ENCODE results near the gene ACCS. TPM values are rescaled to one million over a fixed set of nuclear protein-coding genes. Genes with fewer than 3 reads are reported as not detected.

ACCS gene
- total RNA-seq, 2 donors from 2014 or later: 9.2 to 20.0 TPM

DNA sequence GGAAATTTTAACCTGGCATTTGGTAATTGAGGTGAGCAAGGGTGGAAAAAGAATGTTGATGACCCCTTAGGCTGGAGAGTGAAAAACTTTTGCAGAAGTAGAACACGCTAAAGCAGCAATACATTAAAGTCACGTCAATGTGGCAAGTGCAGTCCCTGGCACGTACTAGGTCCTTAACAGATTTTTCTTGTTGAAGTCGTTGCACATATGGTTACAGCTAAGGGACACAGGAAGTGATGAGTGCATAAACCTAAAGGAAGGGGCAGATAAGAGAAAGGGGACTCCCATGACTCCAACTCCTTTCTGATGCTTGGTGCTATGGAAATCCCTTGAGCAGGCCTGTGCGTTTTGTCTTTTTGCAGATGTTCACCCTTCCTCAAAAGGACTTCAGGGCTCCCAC lies 1.2 kb downstream of the ACCS start:
- no peak overlapping the region for H3K4me3 ChIP-seq
- peak overlapping the region; percentile 90 for H3K27ac ChIP-seq
- TF ChIP-seq, protein P1, sequence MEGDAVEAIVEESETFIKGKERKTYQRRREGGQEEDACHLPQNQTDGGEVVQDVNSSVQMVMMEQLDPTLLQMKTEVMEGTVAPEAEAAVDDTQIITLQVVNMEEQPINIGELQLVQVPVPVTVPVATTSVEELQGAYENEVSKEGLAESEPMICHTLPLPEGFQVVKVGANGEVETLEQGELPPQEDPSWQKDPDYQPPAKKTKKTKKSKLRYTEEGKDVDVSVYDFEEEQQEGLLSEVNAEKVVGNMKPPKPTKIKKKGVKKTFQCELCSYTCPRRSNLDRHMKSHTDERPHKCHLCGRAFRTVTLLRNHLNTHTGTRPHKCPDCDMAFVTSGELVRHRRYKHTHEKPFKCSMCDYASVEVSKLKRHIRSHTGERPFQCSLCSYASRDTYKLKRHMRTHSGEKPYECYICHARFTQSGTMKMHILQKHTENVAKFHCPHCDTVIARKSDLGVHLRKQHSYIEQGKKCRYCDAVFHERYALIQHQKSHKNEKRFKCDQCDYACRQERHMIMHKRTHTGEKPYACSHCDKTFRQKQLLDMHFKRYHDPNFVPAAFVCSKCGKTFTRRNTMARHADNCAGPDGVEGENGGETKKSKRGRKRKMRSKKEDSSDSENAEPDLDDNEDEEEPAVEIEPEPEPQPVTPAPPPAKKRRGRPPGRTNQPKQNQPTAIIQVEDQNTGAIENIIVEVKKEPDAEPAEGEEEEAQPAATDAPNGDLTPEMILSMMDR (IDR thresholded peaks at IDR 0.05): no peak
- no peaks in the 10 kb centered on the region for H3K36me3 ChIP-seq
- peak overlapping the region in 1 of 2 donors; percentile 74 for H3K9ac ChIP-seq (ENCODE audit: low read depth in 2 of 2, low read length in 2 of 2)
- H3K4me1 ChIP-seq: peaks cover 4% of the 10 kb centered on the region
- no peaks in the 10 kb centered on the region for H3K9me3 ChIP-seq
- no peak for DNase-seq
- no peaks in the 10 kb centered on the region for H3K27me3 ChIP-seq
- intact Hi-C loops (cut with DNase I): no loop called here

DNA sequence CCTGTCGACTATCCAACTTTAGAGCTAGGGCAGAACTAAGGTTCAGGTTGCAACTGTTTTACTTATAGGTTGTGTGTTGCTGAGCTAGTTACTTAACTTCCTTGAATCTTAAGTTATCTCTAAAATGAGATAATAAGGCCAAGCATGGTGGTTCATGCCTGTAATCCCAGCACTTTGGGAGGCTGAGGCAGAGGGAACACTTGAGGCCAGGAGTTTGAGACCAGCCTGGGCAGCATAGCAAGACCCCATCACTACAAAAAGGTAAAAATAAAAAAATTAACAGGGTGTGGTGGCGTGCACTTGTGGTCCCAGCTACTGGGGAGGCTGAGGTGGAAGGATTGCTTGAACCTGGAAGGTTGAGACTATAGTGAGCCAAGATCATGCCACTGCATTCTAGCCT lies 2.1 kb downstream of the ACCS start:
- H3K27me3 ChIP-seq: no peaks in the 10 kb centered on the region
- H3K27ac ChIP-seq: no peak overlapping the region
- no peaks in the 10 kb centered on the region for H3K36me3 ChIP-seq
- H3K9me3 ChIP-seq: no peaks in the 10 kb centered on the region
- H3K9ac ChIP-seq (ENCODE audit: low read depth in 2 of 2, low read length in 2 of 2): no peak overlapping the region
- TF ChIP-seq, protein P1 (IDR thresholded peaks at IDR 0.05): no peak
- H3K4me1 ChIP-seq: peaks cover 4% of the 10 kb centered on the region
- DNase-seq: no peak
- intact Hi-C loops (cut with DNase I): no loop called here
- H3K4me3 ChIP-seq: no peak overlapping the region

DNA sequence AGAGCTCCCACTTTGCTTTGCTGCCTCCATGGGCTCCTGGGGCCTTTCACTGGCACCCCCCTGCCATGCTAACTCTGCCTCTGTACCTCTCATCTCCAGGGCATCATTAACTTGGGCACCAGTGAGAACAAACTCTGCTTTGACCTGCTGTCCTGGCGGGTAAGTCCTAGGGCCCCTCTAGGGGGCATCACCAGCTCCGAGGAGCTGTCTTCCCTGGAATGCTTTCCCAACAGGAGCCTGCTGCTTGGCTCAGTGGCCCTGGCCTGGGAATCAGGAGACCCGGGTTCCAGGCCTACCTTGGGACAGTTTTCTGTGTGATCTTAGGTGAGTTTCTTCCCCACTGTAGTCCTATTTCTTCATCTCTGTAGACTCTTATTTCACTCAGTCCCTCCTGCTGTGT lies 5.1 kb downstream of the ACCS start:
- Histone ChIP-seq H3K36me3 (no peaks in the 10 kb centered on the region), H3K9me3 (no peaks in the 10 kb centered on the region), H3K27me3 (no peaks in the 10 kb centered on the region), H3K4me3 (no peak overlapping the region), H3K9ac (ENCODE audit: low read depth in 2 of 2, low read length in 2 of 2) (no peak overlapping the region), H3K4me1 (peaks cover 4% of the 10 kb centered on the region), H3K27ac (no peak overlapping the region)
- DNase-seq: no peak
- intact Hi-C loops (cut with DNase I): no loop called here
- TF ChIP-seq, protein P1 (IDR thresholded peaks at IDR 0.05): no peak

DNA sequence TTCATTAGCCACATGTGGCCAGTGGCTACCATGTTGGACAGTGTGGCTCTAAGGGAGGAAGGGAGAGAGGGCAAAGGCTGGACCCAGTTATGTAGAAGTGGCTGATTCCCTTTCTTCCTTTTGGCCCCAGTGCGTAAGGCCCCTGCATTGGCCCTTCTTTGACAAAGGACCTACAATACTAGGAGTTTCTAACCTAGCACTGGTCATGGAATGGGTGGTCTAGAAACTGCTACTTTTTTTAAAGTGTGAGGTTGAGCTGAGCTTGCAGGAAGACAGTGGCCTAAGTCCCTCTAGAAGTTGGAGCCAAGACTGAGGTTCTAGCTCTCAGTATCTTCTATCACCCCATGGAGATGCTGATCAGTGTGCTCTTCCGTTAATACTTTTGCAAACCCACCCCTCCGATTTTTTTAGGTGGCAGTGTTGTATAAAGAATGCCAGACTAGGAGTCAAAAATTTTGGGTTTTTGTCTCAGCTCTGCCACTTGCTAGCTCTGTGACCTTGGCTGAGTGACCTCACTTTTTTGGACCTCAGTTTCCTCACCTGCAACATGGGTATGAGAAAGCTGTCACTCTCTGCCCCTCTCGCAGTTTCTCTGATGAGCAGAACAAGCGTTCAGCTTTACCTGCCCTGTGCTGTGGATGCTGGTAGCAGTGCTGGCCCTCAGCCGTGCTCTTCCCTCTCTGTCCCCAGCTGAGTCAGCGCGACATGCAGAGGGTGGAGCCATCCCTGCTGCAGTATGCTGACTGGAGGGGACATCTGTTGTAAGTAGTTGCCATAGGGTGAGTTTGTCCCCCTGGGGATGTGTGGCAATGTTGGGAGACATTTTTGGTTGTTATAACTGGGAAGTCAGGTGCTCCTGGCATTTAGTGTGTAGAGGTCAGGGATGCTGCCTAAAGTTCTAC lies 6.9 kb downstream of the ACCS start:
- TF ChIP-seq, protein P1 (IDR thresholded peaks at IDR 0.05): no peak
- intact Hi-C loops (cut with DNase I): no loop called here
- DNase-seq: no peak
- no peaks in the 10 kb centered on the region for H3K36me3 ChIP-seq
- H3K4me3 ChIP-seq: no peak overlapping the region
- H3K9ac ChIP-seq (ENCODE audit: low read depth in 2 of 2, low read length in 2 of 2): no peak overlapping the region
- H3K9me3 ChIP-seq: no peaks in the 10 kb centered on the region
- no peaks in the 10 kb centered on the region for H3K4me1 ChIP-seq
- H3K27ac ChIP-seq: no peak overlapping the region
- no peaks in the 10 kb centered on the region for H3K27me3 ChIP-seq

DNA sequence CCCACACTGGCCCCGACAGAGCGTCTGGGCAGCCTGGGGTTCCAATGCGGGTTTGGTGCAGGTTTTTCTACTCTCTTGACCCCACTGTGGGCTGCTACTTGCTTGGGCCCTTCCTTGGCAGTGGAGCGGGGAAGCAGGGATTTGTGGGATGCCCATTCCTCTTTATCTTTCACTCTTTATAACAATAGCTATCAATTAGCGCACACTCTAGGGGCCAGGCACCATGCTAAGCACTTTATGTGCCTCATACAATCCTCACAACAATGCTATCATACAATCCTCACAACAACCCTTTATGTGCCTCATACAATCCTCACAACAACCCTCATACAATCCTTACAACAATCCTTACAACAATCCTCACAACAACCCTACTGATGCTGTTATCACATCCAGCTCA lies 12.7 kb downstream of the ACCS start:
- no peak overlapping the region for H3K9ac ChIP-seq (ENCODE audit: low read depth in 2 of 2, low read length in 2 of 2)
- no peaks in the 10 kb centered on the region for H3K36me3 ChIP-seq
- no peak overlapping the region for H3K4me3 ChIP-seq
- no peaks in the 10 kb centered on the region for H3K4me1 ChIP-seq
- no peak for DNase-seq
- H3K27ac ChIP-seq: no peak overlapping the region
- no peaks in the 10 kb centered on the region for H3K27me3 ChIP-seq
- TF ChIP-seq, protein P1 (IDR thresholded peaks at IDR 0.05): no peak
- H3K9me3 ChIP-seq: no peaks in the 10 kb centered on the region
- intact Hi-C loops (cut with DNase I): no loop called here

Measured in colonic mucosa (tissue), 4 donors.